Measurements from ENCODE around the gene SFTPD. TPM values are rescaled to one million over a fixed set of nuclear protein-coding genes. Genes with fewer than 3 reads are reported as not detected.

SFTPD gene
- total and polyA plus RNA-seq, 5 donors from 2014 or later, result not detected

DNA sequence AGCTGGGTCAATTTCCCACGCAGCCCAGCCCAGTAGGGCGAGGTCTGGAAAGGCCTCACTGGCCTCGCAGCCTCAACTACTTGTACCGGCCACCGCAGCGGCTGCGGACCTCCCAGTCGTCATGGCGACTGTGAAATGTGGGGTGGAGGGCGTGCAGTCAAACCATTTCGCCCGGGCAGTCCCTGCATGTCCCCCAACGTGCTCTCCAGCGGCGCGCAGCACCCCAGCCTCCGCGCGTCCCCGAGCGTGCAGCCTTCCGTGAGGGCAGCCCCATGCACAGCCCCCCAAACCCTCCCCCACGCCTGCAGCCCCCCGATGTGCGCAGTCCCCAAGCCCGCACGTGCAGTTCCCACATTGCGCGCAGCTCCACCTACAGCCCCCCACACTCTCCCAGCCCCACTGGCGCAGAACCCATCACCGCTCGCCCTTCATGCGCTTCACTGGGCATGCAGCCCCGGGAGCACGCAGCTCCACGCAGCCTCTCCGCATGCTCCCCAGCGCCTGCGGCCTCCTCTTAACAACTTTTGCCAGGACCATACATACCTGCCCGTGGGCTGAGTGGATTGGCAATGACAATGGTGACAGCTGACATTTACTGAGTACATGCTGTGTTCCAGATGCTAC is 34.5 kb upstream of the SFTPD start:
- no peak for DNase-seq
- Histone ChIP-seq H3K9me3 (ENCODE audit: control insufficient read depth in 2 of 2, low read length in 2 of 2) (no peaks in the 10 kb centered on the region), H3K27ac (ENCODE audit: insufficient read depth, low read length, poor library complexity, severe bottlenecking) (no peak overlapping the region), H3K4me3 (ENCODE audit: low read depth, low read length) (no peak overlapping the region), H3K36me3 (ENCODE audit: control insufficient read depth, insufficient read depth, low read length) (no peaks in the 10 kb centered on the region), H3K27me3 (ENCODE audit: control insufficient read depth, insufficient read depth, low read length) (peaks cover 15% of the 10 kb centered on the region), H3K4me1 (ENCODE audit: control insufficient read depth, insufficient read depth, low read length, poor library complexity, severe bottlenecking) (peaks cover 7% of the 10 kb centered on the region)
- H3K4me1 Mint-ChIP-seq, result peaks cover 0 to 9% (median 6%) of the 10 kb centered on the region in 4 donors
- H3K4me3 Mint-ChIP-seq, result no peak overlapping the region
- no peak overlapping the region for H3K27ac Mint-ChIP-seq
- ATAC-seq (ENCODE audit: low read depth in 2 of 2), result no peak
- H3K27me3 Mint-ChIP-seq, result peaks cover 36% of the 10 kb centered on the region
- H3K9me3 Mint-ChIP-seq, result peaks cover 0 to 8% (median 2%) of the 10 kb centered on the region in 7 donors
- H3K36me3 Mint-ChIP-seq, result no peaks in the 10 kb centered on the region

DNA sequence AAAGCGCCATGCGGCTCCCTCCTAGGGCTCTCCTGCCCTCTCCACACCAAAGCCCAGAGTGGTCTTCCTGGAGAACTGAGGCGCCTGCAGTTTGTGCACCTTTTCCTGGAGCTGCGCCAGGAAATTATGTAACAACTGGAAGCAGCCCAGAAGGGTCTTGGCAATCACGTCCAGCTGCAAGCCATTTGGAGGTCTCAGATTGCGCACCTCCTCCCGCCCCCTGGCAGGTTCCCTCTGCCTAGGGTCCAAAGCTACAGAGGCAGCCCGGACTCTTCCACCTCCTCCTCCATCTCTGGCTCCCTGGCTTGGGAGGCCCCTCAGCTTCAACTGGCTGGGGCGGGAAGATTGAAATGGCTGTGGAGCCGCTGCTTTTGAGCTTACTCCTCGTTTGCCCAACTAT is 34.0 kb upstream of the SFTPD start:
- H3K9me3 ChIP-seq (ENCODE audit: control insufficient read depth in 2 of 2, low read length in 2 of 2), result no peaks in the 10 kb centered on the region
- no peak overlapping the region for H3K27ac ChIP-seq (ENCODE audit: insufficient read depth, low read length, poor library complexity, severe bottlenecking)
- H3K36me3 ChIP-seq (ENCODE audit: control insufficient read depth, insufficient read depth, low read length), result no peaks in the 10 kb centered on the region
- H3K4me3 ChIP-seq (ENCODE audit: low read depth, low read length), result no peak overlapping the region
- Mint-ChIP-seq H3K9me3 (peaks cover 0 to 6% (median under 1%) of the 10 kb centered on the region in 7 donors), H3K4me3 (no peak overlapping the region), H3K27ac (no peak overlapping the region), H3K36me3 (no peaks in the 10 kb centered on the region), H3K27me3 (peaks cover 36% of the 10 kb centered on the region), H3K4me1 (peaks cover 0 to 9% (median 6%) of the 10 kb centered on the region in 4 donors)
- DNase-seq, result no peak
- H3K27me3 ChIP-seq (ENCODE audit: control insufficient read depth, insufficient read depth, low read length), result peaks cover 16% of the 10 kb centered on the region
- no peak for ATAC-seq (ENCODE audit: low read depth in 2 of 2)
- H3K4me1 ChIP-seq (ENCODE audit: control insufficient read depth, insufficient read depth, low read length, poor library complexity, severe bottlenecking), result peaks cover 7% of the 10 kb centered on the region

DNA sequence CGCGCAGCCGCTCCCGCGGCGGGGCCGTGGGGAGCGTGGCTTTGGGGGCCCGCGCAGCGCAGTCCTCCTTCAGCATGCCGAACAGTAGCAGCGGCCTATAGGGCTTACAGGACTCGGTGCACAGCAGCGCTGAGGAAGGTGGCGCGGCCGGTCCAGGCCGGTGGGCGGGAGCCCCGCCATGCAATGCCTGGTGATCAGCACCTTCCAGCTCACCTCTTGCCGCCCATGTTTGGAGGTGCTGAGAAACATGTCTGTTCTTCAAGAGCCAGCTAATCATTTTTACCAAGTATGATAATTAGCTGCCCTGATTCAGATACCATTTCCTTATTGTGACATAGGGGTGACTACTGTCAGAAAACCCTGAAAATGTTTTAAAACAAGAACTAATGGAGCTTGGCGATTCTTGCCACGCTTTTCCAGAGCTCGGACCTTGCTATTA is 33.5 kb upstream of the SFTPD start:
- Mint-ChIP-seq H3K27me3 (peaks cover 41% of the 10 kb centered on the region), H3K4me3 (no peak overlapping the region), H3K36me3 (no peaks in the 10 kb centered on the region), H3K4me1 (peaks cover 0 to 9% (median 6%) of the 10 kb centered on the region in 4 donors), H3K27ac (no peak overlapping the region), H3K9me3 (peaks cover 0 to 5% (median 1%) of the 10 kb centered on the region in 7 donors)
- peaks cover 7% of the 10 kb centered on the region for H3K4me1 ChIP-seq (ENCODE audit: control insufficient read depth, insufficient read depth, low read length, poor library complexity, severe bottlenecking)
- H3K27me3 ChIP-seq (ENCODE audit: control insufficient read depth, insufficient read depth, low read length), result peaks cover 20% of the 10 kb centered on the region
- no peaks in the 10 kb centered on the region for H3K36me3 ChIP-seq (ENCODE audit: control insufficient read depth, insufficient read depth, low read length)
- no peak overlapping the region for H3K27ac ChIP-seq (ENCODE audit: insufficient read depth, low read length, poor library complexity, severe bottlenecking)
- H3K4me3 ChIP-seq (ENCODE audit: low read depth, low read length), result no peak overlapping the region
- no peaks in the 10 kb centered on the region for H3K9me3 ChIP-seq (ENCODE audit: control insufficient read depth in 2 of 2, low read length in 2 of 2)
- ATAC-seq (ENCODE audit: low read depth in 2 of 2) (no peak), DNase-seq (peak in 1 of 3 donors; percentile 12)

DNA sequence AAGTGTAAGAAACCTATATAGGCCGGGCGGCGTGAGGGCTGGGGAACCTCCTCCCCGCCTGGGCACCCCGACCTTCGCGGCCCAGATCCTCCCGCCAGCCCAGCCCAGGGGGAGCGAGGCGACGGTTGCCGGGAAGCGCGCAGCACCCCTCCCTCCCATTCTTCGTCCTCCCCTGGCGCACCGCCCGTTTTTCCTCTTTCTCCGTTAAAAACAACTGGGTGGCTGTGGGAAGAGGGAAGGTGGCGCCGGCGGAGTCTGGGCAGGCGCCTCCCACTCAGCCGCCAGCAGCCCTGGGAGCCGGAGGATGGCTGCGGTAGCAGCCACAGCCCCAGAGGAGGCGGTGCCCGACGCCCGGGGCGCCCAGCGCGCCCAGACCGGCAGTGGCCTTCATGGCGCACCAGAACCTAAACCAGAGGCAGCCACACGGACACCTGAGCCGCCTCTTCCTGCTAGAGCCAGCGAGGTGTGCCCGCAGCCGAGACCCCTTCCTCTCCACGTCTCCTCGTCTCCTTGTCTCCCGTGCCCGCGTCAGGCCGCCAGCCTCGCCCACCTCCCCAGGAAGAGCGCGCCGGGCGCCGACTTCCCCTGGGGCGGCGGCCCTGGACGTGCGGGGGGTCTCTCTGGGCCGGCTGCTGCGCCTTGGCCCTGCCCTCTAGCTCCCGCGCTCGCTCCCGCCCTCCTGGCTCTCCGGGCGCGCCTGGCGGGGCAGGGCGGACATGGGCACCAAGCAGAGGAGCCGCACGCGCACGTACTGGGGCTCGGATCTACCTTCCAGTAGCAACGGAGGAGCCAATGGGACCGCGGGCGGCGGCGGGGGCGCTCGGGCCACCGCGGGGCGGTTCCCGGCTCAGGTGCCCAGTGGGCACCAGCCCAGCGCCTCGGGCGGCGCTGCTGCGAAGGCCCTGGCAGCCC is 32.8 kb upstream of the SFTPD start:
- Mint-ChIP-seq H3K4me1 (peaks cover 0 to 9% (median 6%) of the 10 kb centered on the region in 4 donors), H3K27me3 (peaks cover 46% of the 10 kb centered on the region), H3K27ac (no peak overlapping the region), H3K36me3 (no peaks in the 10 kb centered on the region), H3K9me3 (peaks cover 0 to 5% (median 2%) of the 10 kb centered on the region in 7 donors), H3K4me3 (peak overlapping the region in 1 of 4 donors; percentile 15)
- Histone ChIP-seq H3K36me3 (ENCODE audit: control insufficient read depth, insufficient read depth, low read length) (no peaks in the 10 kb centered on the region), H3K4me3 (ENCODE audit: low read depth, low read length) (no peak overlapping the region), H3K27ac (ENCODE audit: insufficient read depth, low read length, poor library complexity, severe bottlenecking) (no peak overlapping the region), H3K9me3 (ENCODE audit: control insufficient read depth in 2 of 2, low read length in 2 of 2) (no peaks in the 10 kb centered on the region), H3K27me3 (ENCODE audit: control insufficient read depth, insufficient read depth, low read length) (peaks cover 22% of the 10 kb centered on the region), H3K4me1 (ENCODE audit: control insufficient read depth, insufficient read depth, low read length, poor library complexity, severe bottlenecking) (peaks cover 7% of the 10 kb centered on the region)
- ATAC-seq (ENCODE audit: low read depth in 2 of 2) (no peak), DNase-seq (peak in 1 of 3 donors; percentile 39)

DNA sequence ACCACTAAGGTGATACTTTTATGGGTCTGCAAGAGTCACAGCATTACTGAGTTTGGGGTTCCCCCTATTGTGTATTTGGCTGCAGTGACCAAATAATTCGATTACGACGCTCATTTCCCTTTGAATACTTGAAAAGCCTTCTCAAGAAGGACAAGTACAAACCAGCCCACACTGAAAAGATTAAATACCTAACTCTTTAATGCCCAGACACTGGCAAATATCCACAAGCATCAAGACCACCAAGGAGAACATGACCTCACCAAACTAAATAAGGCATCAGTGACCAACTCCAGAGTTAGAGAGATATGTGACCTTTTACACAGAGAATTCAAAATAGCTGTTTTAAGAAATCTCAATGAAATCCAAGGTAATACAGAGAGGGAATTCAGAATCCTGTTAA is 31.8 kb upstream of the SFTPD start:
- ATAC-seq (ENCODE audit: low read depth in 2 of 2) (no peak), DNase-seq (no peak)
- Histone ChIP-seq H3K27me3 (ENCODE audit: control insufficient read depth, insufficient read depth, low read length) (peaks cover 22% of the 10 kb centered on the region), H3K4me3 (ENCODE audit: low read depth, low read length) (no peak overlapping the region), H3K4me1 (ENCODE audit: control insufficient read depth, insufficient read depth, low read length, poor library complexity, severe bottlenecking) (peaks cover 7% of the 10 kb centered on the region), H3K36me3 (ENCODE audit: control insufficient read depth, insufficient read depth, low read length) (no peaks in the 10 kb centered on the region), H3K9me3 (ENCODE audit: control insufficient read depth in 2 of 2, low read length in 2 of 2) (no peaks in the 10 kb centered on the region), H3K27ac (ENCODE audit: insufficient read depth, low read length, poor library complexity, severe bottlenecking) (no peak overlapping the region)
- peaks cover 0 to 9% (median 6%) of the 10 kb centered on the region in 4 donors for H3K4me1 Mint-ChIP-seq
- no peak overlapping the region for H3K27ac Mint-ChIP-seq
- no peaks in the 10 kb centered on the region for H3K36me3 Mint-ChIP-seq
- H3K27me3 Mint-ChIP-seq, result peaks cover 42% of the 10 kb centered on the region
- H3K4me3 Mint-ChIP-seq, result no peak overlapping the region
- peaks cover 0 to 7% (median 0%) of the 10 kb centered on the region in 7 donors for H3K9me3 Mint-ChIP-seq

DNA sequence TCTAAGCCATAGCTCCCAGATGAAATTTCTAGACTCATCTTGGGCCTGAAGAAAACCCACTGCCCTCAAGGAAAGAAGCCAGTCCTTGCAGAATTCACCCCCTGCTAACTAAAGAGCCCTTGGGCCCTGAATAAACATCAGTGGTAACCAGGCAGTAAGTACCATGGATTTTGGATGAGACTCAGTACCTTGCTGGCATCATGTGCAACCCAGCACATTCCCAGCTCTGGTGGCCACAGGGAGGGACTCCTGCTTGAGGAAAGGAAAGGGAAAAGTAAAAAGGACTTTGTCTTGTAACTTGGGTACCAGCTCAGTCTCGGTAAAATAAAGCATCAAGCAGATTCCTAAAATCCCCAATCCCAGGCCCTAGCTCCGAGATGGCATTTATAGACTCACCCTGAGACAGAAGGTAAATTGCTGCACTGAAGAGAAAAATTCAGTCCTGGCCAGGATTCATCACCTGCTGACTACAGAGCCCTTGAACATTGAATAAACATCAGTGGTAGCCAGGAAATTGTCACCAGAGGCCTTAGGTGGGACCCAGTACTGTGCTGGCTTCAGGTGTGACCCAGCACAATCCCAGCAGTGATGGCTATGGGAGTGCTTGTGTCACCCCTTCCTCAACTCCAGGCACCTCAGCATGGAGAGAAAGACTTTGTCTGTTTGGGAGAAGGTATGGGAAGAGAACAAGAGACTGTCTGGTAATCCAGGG is 31.2 kb upstream of the SFTPD start:
- Mint-ChIP-seq H3K27me3 (peaks cover 43% of the 10 kb centered on the region), H3K36me3 (no peaks in the 10 kb centered on the region), H3K27ac (no peak overlapping the region), H3K4me1 (peaks cover 0 to 9% (median 6%) of the 10 kb centered on the region in 4 donors), H3K9me3 (peaks cover 0 to 12% (median 0%) of the 10 kb centered on the region in 7 donors), H3K4me3 (no peak overlapping the region)
- peaks cover 22% of the 10 kb centered on the region for H3K27me3 ChIP-seq (ENCODE audit: control insufficient read depth, insufficient read depth, low read length)
- no peak overlapping the region for H3K27ac ChIP-seq (ENCODE audit: insufficient read depth, low read length, poor library complexity, severe bottlenecking)
- DNase-seq, result no peak
- H3K4me1 ChIP-seq (ENCODE audit: control insufficient read depth, insufficient read depth, low read length, poor library complexity, severe bottlenecking), result peaks cover 7% of the 10 kb centered on the region
- no peaks in the 10 kb centered on the region for H3K9me3 ChIP-seq (ENCODE audit: control insufficient read depth in 2 of 2, low read length in 2 of 2)
- ATAC-seq (ENCODE audit: low read depth in 2 of 2), result no peak
- no peaks in the 10 kb centered on the region for H3K36me3 ChIP-seq (ENCODE audit: control insufficient read depth, insufficient read depth, low read length)
- H3K4me3 ChIP-seq (ENCODE audit: low read depth, low read length), result no peak overlapping the region

DNA sequence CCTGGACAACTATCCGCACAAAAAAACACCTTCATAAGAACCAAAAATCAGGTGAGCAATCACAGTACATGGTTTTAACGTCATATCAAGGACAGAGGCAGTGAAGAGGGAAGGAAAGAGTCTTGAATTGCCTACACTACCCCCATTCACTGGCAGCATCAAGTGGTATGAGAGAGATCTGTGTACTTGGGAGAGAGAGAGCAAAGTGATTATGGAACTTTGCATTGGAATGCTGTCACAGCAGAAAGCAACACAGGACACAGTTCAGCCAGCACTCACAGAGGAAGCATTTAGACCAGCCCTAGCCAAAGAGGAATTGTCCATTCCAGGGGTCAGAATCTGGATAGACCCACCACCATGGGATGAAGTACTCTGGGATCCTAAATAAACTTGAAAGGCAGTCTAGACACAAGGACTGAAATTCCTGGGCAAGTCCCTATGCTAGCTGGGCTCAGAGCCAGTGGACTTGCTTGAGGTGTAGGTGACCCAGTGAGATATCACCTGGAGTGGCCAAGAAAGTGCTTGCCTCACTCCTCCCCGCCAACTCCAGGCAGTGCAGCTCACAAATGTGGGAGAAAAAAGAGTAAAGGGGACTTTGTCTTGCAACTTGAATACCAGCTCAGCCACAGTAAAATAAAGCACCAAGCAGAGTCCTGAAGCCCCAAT is 30.5 kb upstream of the SFTPD start:
- no peaks in the 10 kb centered on the region for H3K36me3 Mint-ChIP-seq
- ATAC-seq (ENCODE audit: low read depth in 2 of 2) (no peak), DNase-seq (no peak)
- Histone ChIP-seq H3K4me3 (ENCODE audit: low read depth, low read length) (no peak overlapping the region), H3K36me3 (ENCODE audit: control insufficient read depth, insufficient read depth, low read length) (no peaks in the 10 kb centered on the region), H3K9me3 (ENCODE audit: control insufficient read depth in 2 of 2, low read length in 2 of 2) (no peaks in the 10 kb centered on the region), H3K4me1 (ENCODE audit: control insufficient read depth, insufficient read depth, low read length, poor library complexity, severe bottlenecking) (peaks cover 7% of the 10 kb centered on the region), H3K27me3 (ENCODE audit: control insufficient read depth, insufficient read depth, low read length) (peaks cover 18% of the 10 kb centered on the region), H3K27ac (ENCODE audit: insufficient read depth, low read length, poor library complexity, severe bottlenecking) (no peak overlapping the region)
- no peak overlapping the region for H3K4me3 Mint-ChIP-seq
- H3K9me3 Mint-ChIP-seq, result peaks cover 0 to 12% (median 0%) of the 10 kb centered on the region in 7 donors
- H3K27ac Mint-ChIP-seq, result no peak overlapping the region
- peaks cover 0 to 7% (median 5%) of the 10 kb centered on the region in 4 donors for H3K4me1 Mint-ChIP-seq
- H3K27me3 Mint-ChIP-seq, result peaks cover 40% of the 10 kb centered on the region
